Liver (tissue), 9 donors: Measurements from ENCODE around the gene TTC24. TPM values are rescaled to one million over a fixed set of nuclear protein-coding genes. Genes with fewer than 3 reads are reported as not detected.

Experiments used
- DNase-seq: peaks from one replicate; pipeline ENCODE4 v3.0.0-alpha.2; 2017; ENCODE audit warnings: low spot score
- H3K27ac ChIP-seq, 2 donors: one replicate each; pipeline ENCODE4 v1.7.0; 2013; ENCODE audit warnings: inconsistent platforms in 2 of 2, low read length in 2 of 2, control low read depth in 1 of 2, low read depth in 1 of 2, mild to moderate bottlenecking in 1 of 2
- H3K27me3 ChIP-seq, 4 donors: one replicate each; pipeline versions ENCODE4 v1.6.1 to v1.7.0; 2013; ENCODE audit warnings: low read length in 3 of 4, inconsistent platforms in 1 of 4, mild to moderate bottlenecking in 1 of 4, moderate library complexity in 1 of 4; ENCODE audit not compliant: control insufficient read depth in 4 of 4, insufficient read depth in 4 of 4
- H3K36me3 ChIP-seq, 4 donors: one replicate each; pipeline versions ENCODE4 v1.6.1 to v1.7.0; 2013; ENCODE audit warnings: low read length in 3 of 4, mild to moderate bottlenecking in 3 of 4, low read depth in 1 of 4, moderate library complexity in 1 of 4; ENCODE audit not compliant: control insufficient read depth in 4 of 4, insufficient read depth in 3 of 4
- H3K4me1 ChIP-seq, 4 donors: one replicate each; pipeline versions ENCODE4 v1.6.1 to v1.7.0; 2013; ENCODE audit warnings: low read length in 3 of 4, mild to moderate bottlenecking in 3 of 4, moderate library complexity in 1 of 4; ENCODE audit not compliant: control insufficient read depth in 4 of 4, insufficient read depth in 4 of 4
- H3K4me3 ChIP-seq, 3 donors: one replicate each; pipeline versions ENCODE4 v1.6.1 to v1.7.0; 2013; ENCODE audit warnings: low read length in 3 of 3, control low read depth in 1 of 3, low read depth in 1 of 3, mild to moderate bottlenecking in 1 of 3
- H3K9ac ChIP-seq, 2 donors: one replicate each; pipeline ENCODE4 v1.7.0; 2013; ENCODE audit warnings: low read length in 2 of 2, mild to moderate bottlenecking in 2 of 2, moderate library complexity in 2 of 2, control low read depth in 1 of 2, low read depth in 1 of 2
- H3K9me3 ChIP-seq, 4 donors: one replicate each; pipeline versions ENCODE4 v1.6.1 to v1.7.0; 2013; ENCODE audit warnings: low read length in 3 of 4; ENCODE audit not compliant: control insufficient read depth in 4 of 4
- EGR1 ChIP-seq, 2 donors: IDR thresholded peaks; 2 replicates each; pipeline ENCODE4 v1.6.1; 2016 to 2018; ENCODE audit warnings: antibody characterized with exemption in 2 of 2, low read depth in 2 of 2
- FOXA2 ChIP-seq: IDR thresholded peaks from 2 replicates; pipeline ENCODE4 v1.6.1; 2016; ENCODE audit warnings: antibody characterized with exemption
- GABPA ChIP-seq, 2 donors: IDR thresholded peaks in 1 of 2; conservative IDR thresholded peaks in 1 of 2; 2 replicates each; pipeline ENCODE4 v1.6.1; 2016; ENCODE audit warnings: antibody characterized with exemption in 2 of 2, mild to moderate bottlenecking in 1 of 2, moderate library complexity in 1 of 2
- HNF4A ChIP-seq, 2 donors: conservative IDR thresholded peaks; 2 replicates each; pipeline ENCODE4 v1.6.1; 2016; ENCODE audit warnings: antibody characterized with exemption in 2 of 2, mild to moderate bottlenecking in 2 of 2
- HNF4G ChIP-seq: IDR thresholded peaks from 2 replicates; pipeline ENCODE4 v1.6.1; 2016; ENCODE audit warnings: antibody characterized with exemption
- JUND ChIP-seq, 2 donors: IDR thresholded peaks; 2 replicates each; pipeline ENCODE4 v1.6.1; 2016; ENCODE audit warnings: antibody characterized with exemption in 2 of 2
- NR2F2 ChIP-seq: IDR thresholded peaks from 2 replicates; pipeline ENCODE4 v1.6.1; 2016; ENCODE audit warnings: antibody characterized with exemption
- RAD21 ChIP-seq, 2 donors: IDR thresholded peaks; 2 replicates each; pipeline ENCODE4 v1.6.1; 2016; ENCODE audit warnings: antibody characterized with exemption in 2 of 2, mild to moderate bottlenecking in 2 of 2
- TAF1 ChIP-seq: conservative IDR thresholded peaks from 2 replicates; pipeline ENCODE4 v1.6.1; 2016; ENCODE audit warnings: antibody characterized with exemption, mild to moderate bottlenecking
- YY1 ChIP-seq: IDR thresholded peaks from 2 replicates; pipeline ENCODE4 v1.6.1; 2016; ENCODE audit warnings: antibody characterized with exemption, mild to moderate bottlenecking
- WGBS: extraction: QIAGEN DNeasy Blood & Tissue Kit; methylation state at CpG from one replicate; pipeline ENCODE4 v1.1.7; 2013; 5-methylcytosine and 5-hydroxymethylcytosine counted together
- polyA plus RNA-seq, 2 donors: library from polyadenylated mRNA; stranded (reverse) in 1 of 2; unstranded in 1 of 2; fragments of 200-250 nt in 1 of 2; fragments of >200 nt in 1 of 2; fragmentation: Nextera tagmentation in 1 of 2; extraction: Ambion mirVana in 1 of 2; gene quantifications; one replicate each; pipeline versions ENCODE4 v1.2.1 to v1.2.3, GENCODE V29; 2013 to 2015
- total RNA-seq, 2 donors: library from RNA; depleted of rRNA; stranded (reverse); fragments of >200 nt; gene quantifications; one replicate each; pipeline ENCODE4 v1.2.3, GENCODE V29; 2014
- TF ChIP-seq, protein P1 (sequence below): IDR thresholded peaks from 2 replicates; pipeline ENCODE4 v1.6.1; 2016; ENCODE audit warnings: antibody characterized with exemption
- TF ChIP-seq, protein P2 (sequence below): IDR thresholded peaks from 2 replicates; pipeline ENCODE4 v1.6.1; 2016; ENCODE audit warnings: antibody characterized with exemption
- TF ChIP-seq, protein P3 (sequence below): IDR thresholded peaks from 2 replicates; pipeline ENCODE4 v1.6.1; 2016; ENCODE audit warnings: antibody characterized with exemption
- donor health status: healthy.
- donor health status: healthy.
- donor health status: healthy.
- donor health status: healthy.
- donor health status: healthy.

The TTC24 gene
- total and polyA plus RNA-seq, 4 donors: 0.08 to 0.14 (median 0.10) TPM; not detected in 1

DNA sequence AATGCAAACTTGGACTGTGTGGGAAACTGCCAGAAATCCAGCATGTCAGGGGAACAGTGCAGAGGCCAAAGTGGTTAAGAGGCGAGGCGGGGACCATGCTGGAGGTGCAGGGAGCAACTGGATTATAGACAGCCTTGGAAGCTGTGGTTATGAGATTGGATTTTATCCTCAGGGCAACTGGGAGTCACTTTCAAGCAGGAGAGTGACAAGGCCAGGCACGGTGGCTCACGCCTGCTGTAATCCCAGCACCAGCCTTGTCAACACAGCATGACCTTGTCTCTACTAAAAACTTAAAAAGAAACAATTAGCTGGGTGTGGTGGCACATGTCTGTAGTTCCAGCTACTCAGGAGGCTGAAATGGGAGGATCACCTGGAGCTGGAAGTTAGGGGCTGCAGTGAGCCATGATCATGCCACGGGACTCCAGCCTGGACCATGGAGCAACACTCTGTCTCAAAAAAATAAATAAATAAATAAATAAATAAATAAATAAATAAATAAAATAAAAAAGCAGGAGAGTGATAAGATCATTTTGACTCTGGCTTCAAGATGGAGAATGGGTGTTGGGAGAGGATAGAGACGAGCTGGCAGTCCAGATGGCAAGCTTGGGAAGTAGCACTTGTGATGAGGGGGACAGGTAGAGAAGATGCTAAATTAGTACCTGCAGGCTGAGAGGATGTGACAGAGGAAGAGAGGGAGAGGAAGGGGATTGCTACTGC is 43.2 kb downstream of the TTC24 start:
- 64% methylated on average over 6 of the region's 6 CpGs for WGBS
- H3K27ac ChIP-seq: no peak overlapping the region
- H3K9me3 ChIP-seq: no peaks in the 10 kb centered on the region
- H3K27me3 ChIP-seq: peaks cover 5 to 12% (median 7%) of the 10 kb centered on the region in 4 donors
- no peak overlapping the region for H3K4me3 ChIP-seq
- H3K9ac ChIP-seq: peak overlapping the region in 1 of 2 donors; percentile 27
- H3K36me3 ChIP-seq: no peaks in the 10 kb centered on the region
- DNase-seq: no peak
- TF ChIP-seq FOXA2 (no peak), RAD21 (IDR thresholded peaks at IDR 0.05) (no peak), HNF4G (no peak), GABPA (IDR thresholded peaks at IDR 0.05 in 1 of 2, conservative IDR thresholded peaks at IDR 0.05 in 1 of 2) (no peak), EGR1 (IDR thresholded peaks at IDR 0.05; ENCODE audit: low read depth in 2 of 2) (no peak)
- TF ChIP-seq, protein P1, sequence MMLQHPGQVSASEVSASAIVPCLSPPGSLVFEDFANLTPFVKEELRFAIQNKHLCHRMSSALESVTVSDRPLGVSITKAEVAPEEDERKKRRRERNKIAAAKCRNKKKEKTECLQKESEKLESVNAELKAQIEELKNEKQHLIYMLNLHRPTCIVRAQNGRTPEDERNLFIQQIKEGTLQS: no peak
- H3K4me1 ChIP-seq: peaks cover 7 to 23% (median 15%) of the 10 kb centered on the region in 4 donors

DNA sequence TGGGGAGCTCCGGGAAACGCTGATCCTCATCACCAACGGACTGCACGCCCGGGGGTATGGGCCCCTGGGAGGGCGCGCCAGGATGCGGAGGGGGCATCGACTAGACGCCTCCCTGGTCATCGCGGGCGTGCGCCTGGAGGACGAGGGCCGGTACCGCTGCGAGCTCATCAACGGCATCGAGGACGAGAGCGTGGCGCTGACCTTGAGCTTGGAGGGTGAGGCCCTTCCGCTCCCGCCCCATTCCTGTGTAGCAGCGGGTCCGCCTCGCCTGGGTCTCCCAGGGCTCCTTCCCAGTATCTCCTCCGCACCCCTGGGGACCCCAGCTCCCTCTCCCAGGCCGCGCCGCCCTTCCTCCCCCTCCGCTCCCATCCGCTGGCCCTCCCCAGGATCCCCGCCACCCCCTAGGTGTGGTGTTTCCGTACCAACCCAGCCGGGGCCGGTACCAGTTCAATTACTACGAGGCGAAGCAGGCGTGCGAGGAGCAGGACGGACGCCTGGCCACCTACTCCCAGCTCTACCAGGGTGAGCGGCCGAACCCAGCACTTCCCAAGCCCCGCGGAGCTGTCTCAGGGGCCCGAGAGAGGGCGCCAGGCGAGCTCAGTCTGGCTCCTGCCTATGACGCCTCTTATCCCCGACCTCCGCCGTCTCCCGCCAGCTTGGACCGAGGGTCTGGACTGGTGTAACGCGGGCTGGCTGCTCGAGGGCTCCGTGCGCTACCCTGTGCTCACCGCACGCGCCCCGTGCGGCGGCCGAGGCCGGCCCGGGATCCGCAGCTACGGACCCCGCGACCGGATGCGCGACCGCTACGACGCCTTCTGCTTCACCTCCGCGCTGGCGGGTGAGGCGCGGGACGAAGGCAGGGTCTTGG is 44.7 kb downstream of the TTC24 start:
- no peak overlapping the region for H3K9ac ChIP-seq
- TF ChIP-seq HNF4A (conservative IDR thresholded peaks at IDR 0.05): no peak
- TF ChIP-seq FOXA2: no peak
- TF ChIP-seq, protein P2, sequence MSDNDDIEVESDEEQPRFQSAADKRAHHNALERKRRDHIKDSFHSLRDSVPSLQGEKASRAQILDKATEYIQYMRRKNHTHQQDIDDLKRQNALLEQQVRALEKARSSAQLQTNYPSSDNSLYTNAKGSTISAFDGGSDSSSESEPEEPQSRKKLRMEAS: no peak
- TF ChIP-seq JUND (IDR thresholded peaks at IDR 0.05): no peak
- TF ChIP-seq EGR1 (IDR thresholded peaks at IDR 0.05; ENCODE audit: low read depth in 2 of 2): no peak
- no peak for TF ChIP-seq TAF1
- no peak for TF ChIP-seq RAD21 (IDR thresholded peaks at IDR 0.05)
- TF ChIP-seq NR2F2: no peak
- no peak for TF ChIP-seq HNF4G
- TF ChIP-seq, protein P3, sequence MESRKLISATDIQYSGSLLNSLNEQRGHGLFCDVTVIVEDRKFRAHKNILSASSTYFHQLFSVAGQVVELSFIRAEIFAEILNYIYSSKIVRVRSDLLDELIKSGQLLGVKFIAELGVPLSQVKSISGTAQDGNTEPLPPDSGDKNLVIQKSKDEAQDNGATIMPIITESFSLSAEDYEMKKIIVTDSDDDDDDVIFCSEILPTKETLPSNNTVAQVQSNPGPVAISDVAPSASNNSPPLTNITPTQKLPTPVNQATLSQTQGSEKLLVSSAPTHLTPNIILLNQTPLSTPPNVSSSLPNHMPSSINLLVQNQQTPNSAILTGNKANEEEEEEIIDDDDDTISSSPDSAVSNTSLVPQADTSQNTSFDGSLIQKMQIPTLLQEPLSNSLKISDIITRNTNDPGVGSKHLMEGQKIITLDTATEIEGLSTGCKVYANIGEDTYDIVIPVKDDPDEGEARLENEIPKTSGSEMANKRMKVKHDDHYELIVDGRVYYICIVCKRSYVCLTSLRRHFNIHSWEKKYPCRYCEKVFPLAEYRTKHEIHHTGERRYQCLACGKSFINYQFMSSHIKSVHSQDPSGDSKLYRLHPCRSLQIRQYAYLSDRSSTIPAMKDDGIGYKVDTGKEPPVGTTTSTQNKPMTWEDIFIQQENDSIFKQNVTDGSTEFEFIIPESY: no peak
- TF ChIP-seq, protein P1: no peak
- TF ChIP-seq YY1: no peak
- 3% methylated on average over 87 of the region's 87 CpGs for WGBS
- H3K27me3 ChIP-seq: peaks cover 5 to 17% (median 7%) of the 10 kb centered on the region in 4 donors
- DNase-seq: no peak
- H3K9me3 ChIP-seq: no peaks in the 10 kb centered on the region
- no peak overlapping the region for H3K27ac ChIP-seq
- H3K4me1 ChIP-seq: peaks cover 7 to 23% (median 15%) of the 10 kb centered on the region in 4 donors
- H3K4me3 ChIP-seq: peak overlapping the region in 1 of 3 donors; percentile 24
- no peaks in the 10 kb centered on the region for H3K36me3 ChIP-seq
